MCF 10A (cell line): Measurements from ENCODE around the gene ATP5MC2. TPM values are rescaled to one million over a fixed set of nuclear protein-coding genes. Genes with fewer than 3 reads are reported as not detected.
"Not testable (repeated sequence)": the region's sequence is repeated elsewhere in the genome, so short reads cannot be mapped to it uniquely, and the experiment has no call there.

Experiments
- BruUV-seq: library from RNA; stranded (reverse); fragments of 400-500 nt; replicated peaks from 2 replicates; lab custom pipeline; 2021; lab: Mats Ljungman, UMichigan
- CTCF ChIA-PET: fragments of 300-600 bp; sonication (Branson Sonifier 250); formaldehyde crosslinking; extraction: SDS; loops from one replicate; lab custom pipeline; 2021; ENCODE audit warnings: antibody characterized with exemption, inconsistent platforms; lab: Yijun Ruan, JAX
- POLR2A ChIA-PET: fragments of 300-600, 350-650 bp; sonication (Branson Sonifier 250); formaldehyde crosslinking; extraction: SDS; loops from one replicate; lab custom pipeline; 2020; ENCODE audit warnings: antibody characterized with exemption, inconsistent platforms; lab: Yijun Ruan, JAX
- DNase-seq: peaks from one replicate; pipeline ENCODE4 v3.0.0-alpha.2; 2018; ENCODE audit not compliant: unreplicated experiment
- H3K27ac Mint-ChIP-seq: one replicate; pipeline ENCODE4 v1.8.0; 2022; ENCODE audit warnings: mild to moderate bottlenecking, low read depth, mixed read lengths; ENCODE audit not compliant: unreplicated experiment
- H3K27me3 Mint-ChIP-seq: one replicate; pipeline ENCODE4 v1.8.0; 2022; ENCODE audit warnings: mixed read lengths; ENCODE audit not compliant: insufficient read depth, unreplicated experiment
- H3K36me3 Mint-ChIP-seq: one replicate; pipeline ENCODE4 v1.8.0; 2022; ENCODE audit warnings: mild to moderate bottlenecking, moderate library complexity, mixed read lengths; ENCODE audit not compliant: insufficient read depth, unreplicated experiment
- H3K4me1 Mint-ChIP-seq: one replicate; pipeline ENCODE4 v1.8.0; 2022; ENCODE audit warnings: mixed read lengths; ENCODE audit not compliant: insufficient read depth, unreplicated experiment
- H3K4me3 Mint-ChIP-seq: one replicate; pipeline ENCODE4 v1.8.0; 2022; ENCODE audit warnings: mild to moderate bottlenecking, moderate library complexity, mixed read lengths; ENCODE audit not compliant: unreplicated experiment
- H3K9me3 Mint-ChIP-seq: one replicate; pipeline ENCODE4 v1.8.0; 2022; ENCODE audit warnings: mixed read lengths; ENCODE audit not compliant: unreplicated experiment
- intact Hi-C: fragments of 100-400 bp; cut with micrococcal nuclease; formaldehyde crosslinking; loops from 2 replicates; pipeline ENCODE4 v1.14.1; 2022
- total RNA-seq: library from RNA; stranded (reverse); gene quantifications from 2 replicates; pipeline ENCODE4 v1.2.3, GENCODE V29; 2022
- TF ChIP-seq, protein P1 (sequence below): fragments of 200-600 bp; IDR thresholded peaks from one replicate; pipeline ENCODE4 v1.8.0; 2022; ENCODE audit warnings: antibody characterized with exemption, mild to moderate bottlenecking; ENCODE audit not compliant: unreplicated experiment

Gene ATP5MC2
- total RNA-seq, 1 experiment from 2014 or later, result 381 TPM

GRCh38 chr12:53719649-53720048 lies 43.8 kb upstream of the ATP5MC2 start:
- ChIA-PET POLR2A (interaction anchor here (0.8 to 1.1 kb wide), 2 partner anchors 7 to 15 kb away, joined by 3 to 4 read pairs; partner anchors contain the start of gene CALCOCO1), CTCF (interaction anchor here (0.6 to 1.7 kb wide), 6 partner anchors 17 to 307 kb away, joined by 3 to 11 read pairs (median 4); no protein-coding TSS in a partner anchor)
- TF ChIP-seq, protein P1, sequence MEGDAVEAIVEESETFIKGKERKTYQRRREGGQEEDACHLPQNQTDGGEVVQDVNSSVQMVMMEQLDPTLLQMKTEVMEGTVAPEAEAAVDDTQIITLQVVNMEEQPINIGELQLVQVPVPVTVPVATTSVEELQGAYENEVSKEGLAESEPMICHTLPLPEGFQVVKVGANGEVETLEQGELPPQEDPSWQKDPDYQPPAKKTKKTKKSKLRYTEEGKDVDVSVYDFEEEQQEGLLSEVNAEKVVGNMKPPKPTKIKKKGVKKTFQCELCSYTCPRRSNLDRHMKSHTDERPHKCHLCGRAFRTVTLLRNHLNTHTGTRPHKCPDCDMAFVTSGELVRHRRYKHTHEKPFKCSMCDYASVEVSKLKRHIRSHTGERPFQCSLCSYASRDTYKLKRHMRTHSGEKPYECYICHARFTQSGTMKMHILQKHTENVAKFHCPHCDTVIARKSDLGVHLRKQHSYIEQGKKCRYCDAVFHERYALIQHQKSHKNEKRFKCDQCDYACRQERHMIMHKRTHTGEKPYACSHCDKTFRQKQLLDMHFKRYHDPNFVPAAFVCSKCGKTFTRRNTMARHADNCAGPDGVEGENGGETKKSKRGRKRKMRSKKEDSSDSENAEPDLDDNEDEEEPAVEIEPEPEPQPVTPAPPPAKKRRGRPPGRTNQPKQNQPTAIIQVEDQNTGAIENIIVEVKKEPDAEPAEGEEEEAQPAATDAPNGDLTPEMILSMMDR, result no peak
- Mint-ChIP-seq H3K4me3 (no peak overlapping the region), H3K27me3 (no peaks in the 10 kb centered on the region), H3K36me3 (peaks cover 76% of the 10 kb centered on the region), H3K9me3 (no peaks in the 10 kb centered on the region), H3K4me1 (no peaks in the 10 kb centered on the region), H3K27ac (no peak overlapping the region)
- DNase-seq, result no peak
- intact Hi-C loops, result no loop called here
- no TSS peak for BruUV-seq

- H3K9me3 Mint-ChIP-seq, intact Hi-C loops, H3K4me1 Mint-ChIP-seq, H3K4me3 Mint-ChIP-seq, H3K27ac Mint-ChIP-seq, H3K27me3 Mint-ChIP-seq, BruUV-seq, DNase-seq: not testable (repeated sequence)
- ChIA-PET CTCF (interaction anchor here (0.6 to 1.7 kb wide), 5 partner anchors 16 to 483 kb away, joined by 4 to 11 read pairs (median 4); no protein-coding TSS in a partner anchor), POLR2A (interaction anchor here (0.7 to 1.1 kb wide), 2 partner anchors 8 to 12 kb away, joined by 3 to 4 read pairs; partner anchors contain the start of gene CALCOCO1)
- H3K36me3 Mint-ChIP-seq, result peaks cover 70% of the 10 kb centered on the region
These were observed 42.7 kb upstream of the ATP5MC2 start for GRCh38 chr12:53718567-53718966.

GRCh38 chr12:53717319-53717718 lies 41.4 kb upstream of the ATP5MC2 start:
- intact Hi-C loops, result no loop called here
- BruUV-seq, result no TSS peak
- CTCF ChIA-PET, result interaction anchor here (0.6 to 5.5 kb wide), 5 partner anchors 15 to 469 kb away, joined by 3 to 61 read pairs (median 6); no protein-coding TSS in a partner anchor

GRCh38 chr12:53714004-53714403 lies 38.1 kb upstream of the ATP5MC2 start:
- no peaks in the 10 kb centered on the region for H3K4me1 Mint-ChIP-seq
- DNase-seq, result no peak
- peaks cover 26% of the 10 kb centered on the region for H3K36me3 Mint-ChIP-seq
- POLR2A ChIA-PET, result interaction anchor here (1.1 kb wide), 2 partner anchors 13 to 38 kb away, joined by 3 read pairs; partner anchors contain the start of genes ATP5MC2 and CALCOCO1
- H3K27ac Mint-ChIP-seq, result no peak overlapping the region
- no TSS peak for BruUV-seq
- intact Hi-C loops, result no loop called here
- TF ChIP-seq, protein P1, result no peak
- no peak overlapping the region for H3K4me3 Mint-ChIP-seq
- H3K9me3 Mint-ChIP-seq, result no peaks in the 10 kb centered on the region
- peaks cover 12% of the 10 kb centered on the region for H3K27me3 Mint-ChIP-seq
- CTCF ChIA-PET, result interaction anchor here (0.5 to 5.5 kb wide), 6 partner anchors 11 to 503 kb away, joined by 3 to 61 read pairs (median 4); no protein-coding TSS in a partner anchor

More at GRCh38 chr12:53717319-53717718, 41.4 kb upstream of the ATP5MC2 start:
- Mint-ChIP-seq H3K36me3 (peaks cover 60% of the 10 kb centered on the region), H3K9me3 (no peaks in the 10 kb centered on the region), H3K27me3 (no peaks in the 10 kb centered on the region), H3K4me1 (no peaks in the 10 kb centered on the region), H3K4me3 (no peak overlapping the region), H3K27ac (no peak overlapping the region)
- DNase-seq, result no peak
- POLR2A ChIA-PET, result interaction anchor here (1.1 kb wide), 1 partner anchor 41 kb away, joined by 4 read pairs; no protein-coding TSS in a partner anchor
- TF ChIP-seq, protein P1, result no peak
